ENCODE measurements around the gene RAB11FIP3.
A peak's percentile ranks its signal among the peaks of the same experiment; 100 is the strongest.

Gene RAB11FIP3

DNA sequence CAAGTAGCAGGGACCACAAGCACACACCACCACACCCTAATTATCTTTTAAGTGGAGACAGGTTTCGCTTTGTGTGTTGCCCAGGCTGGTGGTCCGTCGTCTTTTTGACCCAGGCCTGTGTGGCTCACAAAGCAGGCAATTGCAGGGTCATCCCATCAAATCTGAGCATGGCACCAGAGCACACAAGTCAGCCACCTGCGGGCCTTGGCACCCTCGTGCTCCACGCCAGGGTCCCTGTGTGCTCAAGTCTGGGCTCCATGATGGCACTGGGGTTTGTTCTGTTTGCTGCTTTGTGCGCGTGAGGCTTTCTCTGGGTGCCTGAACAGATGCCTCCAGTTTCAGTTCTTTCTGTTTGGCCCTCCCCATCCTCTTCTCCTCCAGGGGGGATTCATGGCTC, 99.7 kb downstream of the RAB11FIP3 start:
- 0 out of 2 replicates have a peak overlapping the region, but pooled peaks have one; percentile 20 for H3K27ac ChIP-seq (ENCODE audit: low read depth, low read length)

DNA sequence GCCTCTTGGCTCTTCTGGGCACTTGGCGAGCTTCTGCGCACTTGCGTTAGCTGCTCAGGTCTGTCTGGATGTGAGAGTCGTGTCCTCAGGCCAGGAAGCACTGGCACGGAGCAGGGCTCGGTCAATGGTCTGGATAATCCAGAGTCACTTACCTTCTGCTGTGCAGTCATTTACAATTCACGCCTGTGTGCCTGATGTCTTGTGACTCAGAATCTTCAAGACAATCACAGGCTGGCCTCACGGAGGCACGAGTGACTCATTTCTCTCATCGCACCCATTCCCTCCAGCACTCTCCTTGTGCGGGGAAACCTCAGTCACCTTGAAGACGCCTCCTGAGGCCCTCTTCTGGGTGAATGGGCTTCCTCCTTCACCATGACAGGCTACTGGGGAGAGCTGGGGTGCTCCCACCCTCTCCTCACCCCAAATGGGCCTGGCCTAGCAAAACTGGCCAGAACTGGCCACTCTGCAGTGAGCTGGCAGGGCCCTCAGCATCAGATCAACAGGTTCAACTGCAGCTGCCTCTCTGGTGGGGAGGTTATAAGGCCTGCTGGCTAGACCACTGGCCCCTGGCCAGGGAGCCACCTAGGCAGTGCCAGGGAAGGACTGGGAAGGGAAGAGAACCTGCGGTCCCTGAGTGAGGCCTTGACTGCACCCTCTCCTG, 100.2 kb downstream of the RAB11FIP3 start:
- Histone ChIP-seq H3K4me1 (ENCODE audit: control insufficient read depth, low read length) (peaks cover 39% of the 10 kb centered on the region), H3K36me3 (ENCODE audit: control insufficient read depth, low read length) (peaks cover 30% of the 10 kb centered on the region), H4K20me1 (ENCODE audit: control insufficient read depth, insufficient read depth, low read depth, low read length) (peaks cover 14% of the 10 kb centered on the region), H3K4me2 (ENCODE audit: low read length) (peak overlapping the region; percentile 81), H3K9me3 (ENCODE audit: control insufficient read depth, insufficient read depth, low read length) (no peaks in the 10 kb centered on the region), H3K79me2 (ENCODE audit: control insufficient read depth, low read length) (peaks cover 60% of the 10 kb centered on the region), H3F3A (ENCODE audit: control insufficient read depth, insufficient read depth) (peaks cover 5% of the 10 kb centered on the region), H3K9me2 (replicated peaks; ENCODE audit: control insufficient read depth, low read length) (no peaks in the 10 kb centered on the region), H3K27me3 (ENCODE audit: control insufficient read depth, low read length) (no peaks in the 10 kb centered on the region), H3K4me3 (ENCODE audit: low read length) (peak overlapping the region; percentile 78), H3K27ac (ENCODE audit: low read depth, low read length) (0 out of 2 replicates have a peak overlapping the region, but pooled peaks have one; percentile 20)
- TF ChIP-seq, protein P1, sequence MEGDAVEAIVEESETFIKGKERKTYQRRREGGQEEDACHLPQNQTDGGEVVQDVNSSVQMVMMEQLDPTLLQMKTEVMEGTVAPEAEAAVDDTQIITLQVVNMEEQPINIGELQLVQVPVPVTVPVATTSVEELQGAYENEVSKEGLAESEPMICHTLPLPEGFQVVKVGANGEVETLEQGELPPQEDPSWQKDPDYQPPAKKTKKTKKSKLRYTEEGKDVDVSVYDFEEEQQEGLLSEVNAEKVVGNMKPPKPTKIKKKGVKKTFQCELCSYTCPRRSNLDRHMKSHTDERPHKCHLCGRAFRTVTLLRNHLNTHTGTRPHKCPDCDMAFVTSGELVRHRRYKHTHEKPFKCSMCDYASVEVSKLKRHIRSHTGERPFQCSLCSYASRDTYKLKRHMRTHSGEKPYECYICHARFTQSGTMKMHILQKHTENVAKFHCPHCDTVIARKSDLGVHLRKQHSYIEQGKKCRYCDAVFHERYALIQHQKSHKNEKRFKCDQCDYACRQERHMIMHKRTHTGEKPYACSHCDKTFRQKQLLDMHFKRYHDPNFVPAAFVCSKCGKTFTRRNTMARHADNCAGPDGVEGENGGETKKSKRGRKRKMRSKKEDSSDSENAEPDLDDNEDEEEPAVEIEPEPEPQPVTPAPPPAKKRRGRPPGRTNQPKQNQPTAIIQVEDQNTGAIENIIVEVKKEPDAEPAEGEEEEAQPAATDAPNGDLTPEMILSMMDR (IDR thresholded peaks at IDR 0.05; ENCODE audit: low read depth, low read length, poor library complexity, severe bottlenecking) = no peak
- TF ChIP-seq EZH2phosphoT487 (IDR thresholded peaks at IDR 0.05; ENCODE audit: borderline replicate concordance, low read length) = no peak

More for the DNA sequence above, 99.7 kb downstream of the RAB11FIP3 start:
- Histone ChIP-seq H3F3A (ENCODE audit: control insufficient read depth, insufficient read depth) (peaks cover 5% of the 10 kb centered on the region), H3K4me1 (ENCODE audit: control insufficient read depth, low read length) (peaks cover 39% of the 10 kb centered on the region), H4K20me1 (ENCODE audit: control insufficient read depth, insufficient read depth, low read depth, low read length) (peaks cover 10% of the 10 kb centered on the region), H3K4me2 (ENCODE audit: low read length) (peak overlapping the region; percentile 81), H3K4me3 (ENCODE audit: low read length) (peak overlapping the region; percentile 78), H3K79me2 (ENCODE audit: control insufficient read depth, low read length) (peaks cover 55% of the 10 kb centered on the region), H3K9me3 (ENCODE audit: control insufficient read depth, insufficient read depth, low read length) (no peaks in the 10 kb centered on the region), H3K36me3 (ENCODE audit: control insufficient read depth, low read length) (peaks cover 28% of the 10 kb centered on the region), H3K9me2 (replicated peaks; ENCODE audit: control insufficient read depth, low read length) (no peaks in the 10 kb centered on the region), H3K27me3 (ENCODE audit: control insufficient read depth, low read length) (no peaks in the 10 kb centered on the region)
- TF ChIP-seq, protein P1 (IDR thresholded peaks at IDR 0.05; ENCODE audit: low read depth, low read length, poor library complexity, severe bottlenecking) = no peak
- no peak for TF ChIP-seq EZH2phosphoT487 (IDR thresholded peaks at IDR 0.05; ENCODE audit: borderline replicate concordance, low read length)

DNA sequence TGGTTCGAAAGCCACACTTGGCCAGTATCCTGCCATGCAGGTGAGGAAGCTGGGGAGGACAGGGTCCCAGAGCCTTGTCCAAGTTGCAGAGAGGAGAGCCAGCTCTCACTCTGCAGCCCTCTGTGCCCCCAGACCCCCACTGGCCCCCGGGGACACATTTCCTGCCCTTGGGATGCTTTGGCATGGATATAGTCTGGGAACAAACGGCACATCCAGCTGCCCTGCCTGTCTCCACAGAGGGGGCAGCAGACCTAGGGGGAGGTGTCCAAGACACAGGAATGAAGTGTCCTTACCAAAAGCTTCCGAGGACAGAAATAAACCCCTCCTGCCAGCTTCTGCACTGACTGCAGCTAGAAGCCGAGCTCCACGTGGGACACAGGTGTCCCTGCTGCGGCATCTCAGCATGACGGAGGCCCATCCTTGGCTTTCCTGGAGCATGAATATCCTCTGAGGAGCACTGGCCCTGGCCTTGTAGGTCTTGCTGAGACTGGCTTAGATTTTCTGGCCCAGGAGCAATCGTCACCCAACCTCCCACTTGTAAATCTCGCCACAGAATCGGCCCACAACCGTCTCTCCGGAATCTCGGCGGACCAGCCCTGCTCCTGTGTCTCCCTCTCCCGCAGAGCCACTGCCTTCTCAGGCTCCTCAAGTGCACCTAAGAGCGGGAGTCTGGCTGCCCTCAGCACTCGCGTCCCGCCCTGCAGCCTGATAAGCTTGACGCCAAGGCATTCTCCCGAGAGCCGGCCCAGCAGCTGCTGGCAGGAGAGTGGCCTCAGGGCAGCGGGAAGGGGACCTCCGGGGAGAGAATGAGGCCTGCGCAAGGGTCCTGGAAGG, 100.9 kb downstream of the RAB11FIP3 start:
- peak overlapping the region; percentile 46 for H3K27ac ChIP-seq (ENCODE audit: low read depth, low read length)
- no peaks in the 10 kb centered on the region for H3K9me3 ChIP-seq (ENCODE audit: control insufficient read depth, insufficient read depth, low read length)
- H3K4me2 ChIP-seq (ENCODE audit: low read length) = peak overlapping the region; percentile 81
- no peak for TF ChIP-seq EZH2phosphoT487 (IDR thresholded peaks at IDR 0.05; ENCODE audit: borderline replicate concordance, low read length)
- TF ChIP-seq, protein P1 (IDR thresholded peaks at IDR 0.05; ENCODE audit: low read depth, low read length, poor library complexity, severe bottlenecking) = no peak
- peaks cover 39% of the 10 kb centered on the region for H3K4me1 ChIP-seq (ENCODE audit: control insufficient read depth, low read length)
- H4K20me1 ChIP-seq (ENCODE audit: control insufficient read depth, insufficient read depth, low read depth, low read length) = peaks cover 14% of the 10 kb centered on the region
- H3K79me2 ChIP-seq (ENCODE audit: control insufficient read depth, low read length) = peaks cover 67% of the 10 kb centered on the region
- H3K9me2 ChIP-seq (replicated peaks; ENCODE audit: control insufficient read depth, low read length) = no peaks in the 10 kb centered on the region
- H3K4me3 ChIP-seq (ENCODE audit: low read length) = peak overlapping the region; percentile 78
- H3K36me3 ChIP-seq (ENCODE audit: control insufficient read depth, low read length) = peaks cover 31% of the 10 kb centered on the region
- H3K27me3 ChIP-seq (ENCODE audit: control insufficient read depth, low read length) = no peaks in the 10 kb centered on the region
- peaks cover 5% of the 10 kb centered on the region for H3F3A ChIP-seq (ENCODE audit: control insufficient read depth, insufficient read depth)
